Measurements from ENCODE around the gene CDK8.

GRCh38 chr13:26220575-26220974, 33.4 kb upstream of the CDK8 start:
- TF ChIP-seq POLR2A (IDR thresholded peaks at IDR 0.05; ENCODE audit: low read length) (no peak), MYC (IDR thresholded peaks at IDR 0.05; ENCODE audit: borderline replicate concordance, low read length) (no peak), TP53 (CRISPR knock-in tag; IDR thresholded peaks at IDR 0.05) (no peak), EHMT2 (IDR thresholded peaks at IDR 0.05; ENCODE audit: low read depth) (no peak), CTCF (IDR thresholded peaks at IDR 0.05) (no peak), JUNB (IDR thresholded peaks at IDR 0.05) (no peak), CEBPB (IDR thresholded peaks at IDR 0.05) (no peak)
